Measurements from ENCODE around the gene TBC1D10B.
"Not testable (repeated sequence)": the region's sequence is repeated elsewhere in the genome, so short reads cannot be mapped to it uniquely, and the experiment has no call there.

TBC1D10B gene

DNA sequence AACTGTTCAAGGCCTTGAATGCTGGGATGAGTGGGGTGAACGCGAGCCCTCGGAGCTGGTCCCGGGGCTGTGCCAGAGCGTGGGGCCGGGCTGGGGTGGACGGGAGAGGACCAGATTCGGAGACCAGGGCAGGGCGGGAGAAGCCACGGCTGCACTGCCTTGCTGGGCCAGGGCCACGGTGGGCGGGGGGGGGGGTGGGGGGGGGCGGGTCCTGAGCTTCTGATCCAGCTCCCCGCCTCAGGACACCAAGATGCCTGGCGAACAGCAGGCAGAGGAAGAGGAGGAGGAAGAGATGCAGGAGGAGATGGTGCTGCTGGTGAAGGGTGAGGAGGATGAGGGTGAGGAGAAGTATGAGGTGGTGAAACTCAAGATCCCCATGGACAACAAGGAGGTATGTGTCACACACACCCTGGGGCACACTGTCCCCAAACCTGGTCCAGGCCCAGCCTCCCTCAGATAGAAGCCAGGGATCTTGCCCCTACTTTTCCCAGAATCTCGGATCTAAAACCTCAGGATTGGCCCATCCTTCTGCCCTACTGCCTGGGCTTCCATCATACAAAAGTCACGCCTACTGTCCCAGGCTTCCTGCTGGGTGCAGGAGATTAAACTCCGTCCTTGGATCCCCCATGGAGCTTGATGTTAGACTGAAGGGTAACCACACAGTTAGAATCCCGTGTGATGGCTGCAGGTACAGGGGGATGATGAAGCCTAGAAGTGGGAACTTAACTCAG is 37.7 kb upstream of the TBC1D10B start:
- no peaks in the 10 kb centered on the region for H3K9me3 ChIP-seq (ENCODE audit: control insufficient read depth, insufficient read depth, low read length)
- H3K9ac ChIP-seq (ENCODE audit: low read depth, low read length): peak overlapping the region; percentile 76
- no peaks in the 10 kb centered on the region for H3K36me3 ChIP-seq (ENCODE audit: control insufficient read depth, insufficient read depth, low read length)
- H3K4me1 ChIP-seq (ENCODE audit: control insufficient read depth, insufficient read depth, low read length): peaks cover 5% of the 10 kb centered on the region
- no peaks in the 10 kb centered on the region for H3K27me3 ChIP-seq (ENCODE audit: control insufficient read depth, insufficient read depth, low read length)
- H3K4me3 ChIP-seq (ENCODE audit: low read depth, low read length): peak overlapping the region; percentile 77

DNA sequence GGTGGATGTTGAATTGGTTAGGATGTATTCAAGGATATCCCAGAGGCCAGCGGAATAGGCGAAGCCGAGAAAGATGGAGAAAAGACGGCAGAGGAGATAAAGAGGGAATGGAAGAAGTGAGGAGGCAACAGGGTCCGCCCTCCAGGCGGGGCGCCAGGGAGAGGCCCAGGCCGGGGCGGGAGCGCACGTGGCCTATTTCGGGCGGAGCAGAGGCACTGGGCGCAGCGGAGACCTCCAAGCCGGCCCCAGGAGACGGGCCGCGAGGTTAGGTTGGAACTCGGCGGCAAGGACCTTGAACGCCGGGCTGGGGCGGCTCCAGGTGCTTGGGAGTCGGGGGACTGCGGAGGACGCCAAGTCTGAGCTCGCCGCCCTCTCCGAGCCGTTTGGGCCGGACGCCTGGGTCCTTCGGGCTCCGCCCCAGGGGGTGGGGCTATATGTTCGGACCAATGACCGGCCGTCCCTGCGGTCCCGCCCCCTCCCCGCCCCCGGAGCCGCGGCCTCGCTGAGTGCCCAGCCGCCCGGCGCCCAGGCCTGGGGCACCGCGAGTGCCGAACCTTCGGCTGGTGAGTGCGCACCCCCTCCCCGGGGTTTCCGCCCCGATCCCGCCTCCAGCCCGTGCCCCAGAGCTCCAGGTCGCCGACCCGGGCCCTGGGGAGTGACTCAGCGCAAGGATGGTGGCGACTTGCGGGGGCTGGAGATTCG is 37.0 kb upstream of the TBC1D10B start, which contains the start of gene ZNF771:
TSS of gene ZNF771 (plus strand) at position 505 of the 702 bp plus-strand sequence. CDS start 448 bp downstream, outside the sequence.
- peak within 1 kb of the TSS; percentile 78 for H3K4me3 ChIP-seq (ENCODE audit: low read depth, low read length)
- H3K36me3 ChIP-seq (ENCODE audit: control insufficient read depth, insufficient read depth, low read length): no peaks in the 10 kb centered on the region
- peak within 1 kb of the TSS; percentile 76 for H3K9ac ChIP-seq (ENCODE audit: low read depth, low read length)
- H3K27me3 ChIP-seq (ENCODE audit: control insufficient read depth, insufficient read depth, low read length): no peaks in the 10 kb centered on the region
- H3K4me1 ChIP-seq (ENCODE audit: control insufficient read depth, insufficient read depth, low read length): peaks cover 5% of the 10 kb centered on the region
- H3K9me3 ChIP-seq (ENCODE audit: control insufficient read depth, insufficient read depth, low read length): no peaks in the 10 kb centered on the region

DNA sequence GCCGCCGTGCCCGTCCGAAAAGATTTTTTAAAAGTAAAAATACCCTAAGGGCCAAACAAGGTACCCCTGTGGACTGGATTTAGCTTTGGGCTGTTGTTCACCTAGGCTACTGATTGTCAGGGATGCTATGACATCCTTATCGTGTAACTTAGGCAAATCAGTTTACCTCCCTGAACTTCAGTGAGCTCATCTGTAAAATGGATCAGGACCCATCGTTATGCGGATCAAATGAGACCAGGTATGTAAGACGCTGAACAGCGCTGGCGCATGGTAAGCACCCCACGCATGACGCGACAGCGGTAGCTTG is 36.5 kb upstream of the TBC1D10B start:
- peak overlapping the region; percentile 78 for H3K4me3 ChIP-seq (ENCODE audit: low read depth, low read length)
- peak overlapping the region; percentile 62 for H3K9ac ChIP-seq (ENCODE audit: low read depth, low read length)
- H3K36me3 ChIP-seq (ENCODE audit: control insufficient read depth, insufficient read depth, low read length): no peaks in the 10 kb centered on the region
- no peaks in the 10 kb centered on the region for H3K9me3 ChIP-seq (ENCODE audit: control insufficient read depth, insufficient read depth, low read length)
- peaks cover 5% of the 10 kb centered on the region for H3K4me1 ChIP-seq (ENCODE audit: control insufficient read depth, insufficient read depth, low read length)
- no peaks in the 10 kb centered on the region for H3K27me3 ChIP-seq (ENCODE audit: control insufficient read depth, insufficient read depth, low read length)

DNA sequence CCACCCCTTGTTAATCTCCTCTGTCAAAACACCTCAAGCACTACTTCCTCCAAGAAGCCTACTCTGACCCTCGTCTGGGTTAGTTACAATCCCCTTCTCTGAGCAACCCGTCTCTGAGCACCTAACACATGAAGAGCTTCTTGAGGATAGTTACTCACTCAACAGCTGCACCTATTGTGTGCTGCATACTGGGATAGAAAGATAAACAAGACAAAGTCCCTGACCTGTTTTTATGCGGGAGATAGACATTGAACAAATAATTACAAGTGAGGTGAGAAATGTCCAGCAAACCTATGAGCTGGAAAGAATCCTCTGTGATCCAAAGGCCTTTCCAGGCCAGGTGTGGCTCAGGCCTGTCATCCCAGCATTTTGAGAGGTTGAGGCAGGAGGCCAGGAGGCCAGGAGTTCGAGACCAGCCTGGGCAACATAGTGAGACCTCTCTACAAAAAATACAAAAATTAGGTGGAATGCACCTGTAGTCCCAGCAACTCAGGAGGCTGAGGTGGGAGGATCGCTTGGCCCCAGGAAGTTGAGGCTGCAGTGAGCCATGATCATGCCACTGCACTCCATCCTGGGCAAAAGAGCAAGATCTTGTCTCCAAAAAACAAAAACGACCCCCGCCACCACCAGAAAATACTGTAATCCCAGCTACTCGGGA is 31.6 kb upstream of the TBC1D10B start:
- H3K4me1 ChIP-seq (ENCODE audit: control insufficient read depth, insufficient read depth, low read length): peaks cover 5% of the 10 kb centered on the region
- H3K9me3 ChIP-seq (ENCODE audit: control insufficient read depth, insufficient read depth, low read length): no peaks in the 10 kb centered on the region
- H3K36me3 ChIP-seq (ENCODE audit: control insufficient read depth, insufficient read depth, low read length): peaks cover 13% of the 10 kb centered on the region
- H3K27me3 ChIP-seq (ENCODE audit: control insufficient read depth, insufficient read depth, low read length): no peaks in the 10 kb centered on the region
- no peak overlapping the region for H3K4me3 ChIP-seq (ENCODE audit: low read depth, low read length)
- H3K9ac ChIP-seq (ENCODE audit: low read depth, low read length): no peak overlapping the region

DNA sequence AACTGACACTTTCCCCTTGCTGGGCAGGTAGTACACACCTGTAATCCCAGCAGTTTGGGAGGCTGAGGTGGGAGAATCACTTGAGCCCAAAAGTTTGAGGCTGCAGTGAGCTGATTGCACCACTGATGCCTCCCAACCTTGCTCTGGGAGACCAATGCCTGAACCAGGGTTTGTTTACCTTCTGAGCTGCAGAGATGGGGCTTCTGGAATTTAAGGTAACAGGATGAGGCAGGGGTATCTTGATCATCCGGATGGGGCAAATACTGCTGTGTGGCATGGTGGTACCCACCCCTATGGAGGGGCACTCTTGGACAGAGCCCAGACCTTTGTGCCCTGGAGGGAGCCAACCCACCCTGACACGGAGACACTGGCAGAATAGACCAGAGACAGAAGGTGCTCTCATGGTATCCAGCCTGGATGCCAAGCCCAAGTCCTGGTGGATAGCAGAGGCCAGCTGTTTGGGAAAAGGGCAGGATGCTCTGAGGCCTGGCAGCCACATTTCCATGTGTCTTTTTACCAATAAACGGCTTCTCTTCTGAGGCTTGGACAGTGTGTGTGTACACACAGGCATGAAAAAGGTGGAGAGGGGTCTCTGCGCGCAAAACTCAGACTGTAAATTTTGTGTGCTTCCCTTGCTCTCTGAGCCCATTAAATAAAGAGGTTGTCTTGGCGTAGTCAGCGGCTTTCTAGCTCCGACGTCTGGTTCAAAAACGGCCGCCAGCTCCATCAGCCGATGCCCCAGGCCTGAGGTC is 29.3 kb upstream of the TBC1D10B start:
- peaks cover 5% of the 10 kb centered on the region for H3K4me1 ChIP-seq (ENCODE audit: control insufficient read depth, insufficient read depth, low read length)
- H3K27me3 ChIP-seq (ENCODE audit: control insufficient read depth, insufficient read depth, low read length): no peaks in the 10 kb centered on the region
- H3K9me3 ChIP-seq (ENCODE audit: control insufficient read depth, insufficient read depth, low read length): no peaks in the 10 kb centered on the region
- peak overlapping the region; percentile 62 for H3K4me3 ChIP-seq (ENCODE audit: low read depth, low read length)
- peak overlapping the region; percentile 77 for H3K9ac ChIP-seq (ENCODE audit: low read depth, low read length)
- H3K36me3 ChIP-seq (ENCODE audit: control insufficient read depth, insufficient read depth, low read length): peaks cover 13% of the 10 kb centered on the region

DNA sequence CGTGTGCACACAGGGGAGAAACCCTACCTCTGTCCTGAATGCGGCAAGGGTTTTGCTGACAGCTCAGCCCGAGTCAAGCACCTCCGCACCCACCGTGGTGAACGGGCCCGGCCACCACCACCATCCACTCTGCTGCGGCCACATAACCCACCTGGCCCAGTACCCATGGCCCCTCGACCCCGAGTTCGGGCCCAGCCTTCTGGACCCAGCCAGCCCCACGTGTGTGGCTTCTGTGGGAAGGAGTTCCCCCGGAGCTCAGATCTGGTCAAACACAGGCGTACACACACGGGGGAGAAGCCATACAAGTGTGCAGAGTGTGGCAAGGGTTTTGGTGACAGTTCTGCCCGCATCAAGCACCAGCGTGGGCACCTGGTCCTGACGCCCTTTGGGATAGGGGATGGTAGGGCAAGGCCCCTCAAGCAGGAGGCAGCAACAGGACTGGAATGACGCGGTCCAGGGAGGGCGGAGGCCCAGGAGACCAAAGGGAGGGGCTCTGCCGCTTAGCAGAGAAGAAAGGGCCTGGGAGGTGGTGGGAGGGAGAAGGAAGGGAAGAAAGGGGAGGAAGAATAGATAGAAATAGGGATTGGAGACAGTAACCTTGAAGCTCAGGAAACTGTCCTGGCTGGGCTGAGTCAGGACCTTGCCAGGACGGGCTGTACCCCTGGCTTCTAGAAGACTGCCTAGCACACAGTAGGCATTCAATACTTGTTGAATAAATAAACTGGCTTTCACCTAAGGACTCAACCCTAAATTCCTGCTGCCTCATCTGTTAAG is 28.6 kb upstream of the TBC1D10B start:
- Histone ChIP-seq H3K27me3 (ENCODE audit: control insufficient read depth, insufficient read depth, low read length) (no peaks in the 10 kb centered on the region), H3K36me3 (ENCODE audit: control insufficient read depth, insufficient read depth, low read length) (peaks cover 13% of the 10 kb centered on the region), H3K4me3 (ENCODE audit: low read depth, low read length) (no peak overlapping the region), H3K9me3 (ENCODE audit: control insufficient read depth, insufficient read depth, low read length) (no peaks in the 10 kb centered on the region), H3K9ac (ENCODE audit: low read depth, low read length) (no peak overlapping the region), H3K4me1 (ENCODE audit: control insufficient read depth, insufficient read depth, low read length) (peaks cover 5% of the 10 kb centered on the region)

DNA sequence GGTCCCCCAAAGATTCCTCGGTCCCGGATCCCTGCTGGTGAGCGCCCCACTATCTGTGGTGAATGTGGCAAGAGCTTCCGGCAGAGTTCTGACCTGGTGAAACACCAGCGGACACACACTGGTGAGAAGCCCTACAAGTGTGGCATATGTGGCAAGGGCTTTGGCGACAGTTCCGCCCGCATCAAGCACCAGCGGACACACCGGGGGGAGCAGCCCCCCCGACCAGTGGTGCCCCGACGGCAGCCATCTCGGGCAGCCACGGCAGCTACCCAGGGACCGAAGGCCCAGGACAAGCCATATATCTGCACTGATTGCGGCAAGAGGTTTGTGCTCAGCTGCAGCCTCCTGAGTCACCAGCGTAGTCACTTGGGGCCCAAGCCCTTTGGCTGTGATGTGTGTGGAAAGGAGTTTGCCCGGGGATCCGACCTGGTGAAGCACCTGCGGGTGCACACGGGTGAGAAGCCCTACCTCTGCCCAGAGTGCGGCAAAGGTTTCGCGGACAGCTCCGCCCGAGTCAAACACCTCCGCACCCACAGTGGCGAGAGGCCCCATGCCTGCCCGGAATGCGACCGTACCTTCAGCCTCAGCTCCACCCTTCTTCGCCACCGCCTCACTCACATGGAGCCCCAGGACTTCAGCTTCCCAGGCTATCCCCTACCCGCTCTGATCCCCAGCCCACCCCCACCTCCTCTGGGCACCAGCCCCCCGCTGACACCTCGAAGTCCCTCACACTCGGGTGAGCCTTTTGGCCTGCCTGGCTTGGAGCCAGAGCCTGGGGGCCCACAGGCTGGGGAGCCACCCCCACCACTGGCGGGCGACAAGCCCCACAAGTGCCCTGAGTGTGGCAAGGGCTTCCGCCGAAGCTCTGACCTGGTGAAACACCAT is 27.7 kb upstream of the TBC1D10B start:
- no peaks in the 10 kb centered on the region for H3K9me3 ChIP-seq (ENCODE audit: control insufficient read depth, insufficient read depth, low read length)
- peaks cover 5% of the 10 kb centered on the region for H3K4me1 ChIP-seq (ENCODE audit: control insufficient read depth, insufficient read depth, low read length)
- no peak overlapping the region for H3K4me3 ChIP-seq (ENCODE audit: low read depth, low read length)
- H3K27me3 ChIP-seq (ENCODE audit: control insufficient read depth, insufficient read depth, low read length): no peaks in the 10 kb centered on the region
- H3K9ac ChIP-seq (ENCODE audit: low read depth, low read length): no peak overlapping the region
- peaks cover 13% of the 10 kb centered on the region for H3K36me3 ChIP-seq (ENCODE audit: control insufficient read depth, insufficient read depth, low read length)

DNA sequence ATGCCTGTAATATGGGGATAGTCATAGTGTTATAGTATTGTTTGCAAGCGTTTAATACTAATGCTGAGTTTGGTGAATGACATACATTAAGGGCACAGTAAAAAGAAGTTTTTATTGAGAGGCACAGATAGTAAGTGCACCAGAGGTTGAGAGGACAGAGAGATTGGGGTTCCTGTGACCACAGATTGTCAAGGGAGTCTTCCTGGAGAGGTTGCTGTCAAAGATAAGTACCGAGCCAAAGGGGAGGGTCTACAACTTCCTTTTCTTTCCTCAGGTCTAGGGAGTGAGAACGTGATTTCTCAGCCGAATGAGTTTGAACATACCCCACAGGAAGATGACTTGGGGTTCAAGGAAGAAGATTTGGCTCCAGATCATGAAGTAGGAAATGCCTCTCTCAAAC is 26.8 kb upstream of the TBC1D10B start:
- Histone ChIP-seq H3K27me3 (ENCODE audit: control insufficient read depth, insufficient read depth, low read length) (no peaks in the 10 kb centered on the region), H3K9me3 (ENCODE audit: control insufficient read depth, insufficient read depth, low read length) (no peaks in the 10 kb centered on the region), H3K36me3 (ENCODE audit: control insufficient read depth, insufficient read depth, low read length) (peaks cover 13% of the 10 kb centered on the region), H3K9ac (ENCODE audit: low read depth, low read length) (no peak overlapping the region), H3K4me1 (ENCODE audit: control insufficient read depth, insufficient read depth, low read length) (peaks cover 5% of the 10 kb centered on the region), H3K4me3 (ENCODE audit: low read depth, low read length) (no peak overlapping the region)

DNA sequence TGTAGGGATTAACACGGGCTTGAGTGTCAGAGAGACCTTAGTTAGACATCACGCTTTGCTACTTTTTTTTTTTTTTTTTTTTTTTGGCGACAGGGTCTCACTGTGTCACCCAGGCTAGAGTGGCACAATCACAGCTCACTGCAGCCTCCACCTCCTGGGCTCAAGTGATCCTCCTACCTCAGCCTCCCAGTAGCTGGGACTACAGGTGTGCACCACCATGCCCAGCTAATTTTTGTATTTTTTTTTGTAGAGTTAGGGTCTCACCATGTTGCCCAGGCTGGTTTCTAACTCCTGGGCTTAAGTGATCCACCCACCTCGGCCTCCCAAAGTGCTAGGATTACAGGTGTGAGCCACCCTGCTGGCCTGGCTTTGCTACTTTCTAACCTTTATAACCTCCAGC is 26.3 kb upstream of the TBC1D10B start:
- not testable (repeated sequence) for H3K4me1 ChIP-seq (ENCODE audit: control insufficient read depth, insufficient read depth, low read length); H3K9ac ChIP-seq (ENCODE audit: low read depth, low read length); H3K9me3 ChIP-seq (ENCODE audit: control insufficient read depth, insufficient read depth, low read length); H3K27me3 ChIP-seq (ENCODE audit: control insufficient read depth, insufficient read depth, low read length)
- Histone ChIP-seq H3K36me3 (ENCODE audit: control insufficient read depth, insufficient read depth, low read length) (peaks cover 13% of the 10 kb centered on the region), H3K4me3 (ENCODE audit: low read depth, low read length) (peak overlapping the region; percentile 81)

DNA sequence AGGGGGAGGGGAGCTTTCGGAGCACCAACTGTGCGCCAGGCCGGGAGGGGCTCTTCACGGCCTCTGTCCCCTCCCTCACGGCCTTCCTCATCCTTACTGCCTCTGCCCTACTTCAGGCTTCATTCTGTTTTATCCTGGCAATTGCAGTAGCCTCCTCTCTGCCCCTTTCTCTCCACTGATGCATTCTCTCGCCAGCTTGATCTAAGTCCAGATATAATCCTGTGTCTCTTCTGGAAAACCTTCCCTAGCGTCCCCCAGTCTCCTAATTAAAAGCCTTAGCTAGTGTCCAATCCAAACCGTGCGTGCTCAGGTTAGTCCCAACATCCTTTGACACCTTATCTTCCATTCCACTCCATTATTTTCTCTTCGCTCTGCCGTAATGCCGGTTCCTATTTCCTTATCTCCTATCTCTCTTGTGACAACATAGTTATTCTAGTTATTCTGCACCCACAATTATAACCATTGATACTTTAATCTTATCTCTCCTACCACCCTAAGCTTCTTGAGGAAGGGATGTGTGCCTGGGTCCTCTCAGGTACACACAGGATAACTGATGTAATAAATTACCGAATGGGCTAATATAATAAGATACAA is 25.8 kb upstream of the TBC1D10B start:
- peak overlapping the region; percentile 85 for H3K9ac ChIP-seq (ENCODE audit: low read depth, low read length)
- no peaks in the 10 kb centered on the region for H3K27me3 ChIP-seq (ENCODE audit: control insufficient read depth, insufficient read depth, low read length)
- peaks cover 13% of the 10 kb centered on the region for H3K36me3 ChIP-seq (ENCODE audit: control insufficient read depth, insufficient read depth, low read length)
- H3K9me3 ChIP-seq (ENCODE audit: control insufficient read depth, insufficient read depth, low read length): no peaks in the 10 kb centered on the region
- peaks cover 5% of the 10 kb centered on the region for H3K4me1 ChIP-seq (ENCODE audit: control insufficient read depth, insufficient read depth, low read length)
- peak overlapping the region; percentile 81 for H3K4me3 ChIP-seq (ENCODE audit: low read depth, low read length)

All from iPS-15b (cell line).